HL-60 (cell line): ENCODE results near the gene AZU1.
A peak's percentile ranks its signal among the peaks of the same experiment; 100 is the strongest.

Source experiments
- DNase-seq, 2 experiments: peaks; one replicate each; pipeline ENCODE4 v3.0.0-alpha.2; 2010 to 2020; ENCODE audit warnings: low read depth in 1 of 2, low spot score in 1 of 2
- H3K27ac ChIP-seq: fragments of 250-450 bp; sonication (Bioruptor Pico); replicated peaks from 2 replicates; pipeline ENCODE4 v1.5.1; 2020; ENCODE audit warnings: mild to moderate bottlenecking, moderate library complexity
- H3K27me3 ChIP-seq: fragments of 250-450 bp; sonication (Bioruptor Pico); 2 replicates; pipeline ENCODE4 v1.5.1; 2021; ENCODE audit warnings: mild to moderate bottlenecking, moderate library complexity; ENCODE audit not compliant: insufficient read depth, poor library complexity, severe bottlenecking
- H3K4me3 ChIP-seq: replicated peaks from 2 replicates; pipeline ENCODE4 v1.5.1; 2011; ENCODE audit warnings: mild to moderate bottlenecking, control low read depth, low read length; ENCODE audit not compliant: insufficient read depth
- GABPA ChIP-seq: IDR thresholded peaks from 2 replicates; pipeline ENCODE4 v1.6.1; 2012; ENCODE audit warnings: low read depth
- POLR2AphosphoS5 ChIP-seq: IDR thresholded peaks from 2 replicates; pipeline ENCODE4 v1.6.1; 2012; ENCODE audit warnings: low read depth
- REST ChIP-seq: IDR thresholded peaks from 2 replicates; pipeline ENCODE4 v1.6.1; 2012; ENCODE audit warnings: low read depth; ENCODE audit not compliant: insufficient replicate concordance
- SPI1 ChIP-seq: IDR thresholded peaks from 2 replicates; pipeline ENCODE4 v1.6.1; 2012; ENCODE audit warnings: low read depth, mild to moderate bottlenecking, borderline replicate concordance
- TF ChIP-seq, protein P1 (sequence below): IDR thresholded peaks from one replicate; pipeline ENCODE4 v1.5.1; 2011; ENCODE audit warnings: low read length, control low read depth, inconsistent platforms; ENCODE audit not compliant: insufficient read depth

The AZU1 gene

DNA sequence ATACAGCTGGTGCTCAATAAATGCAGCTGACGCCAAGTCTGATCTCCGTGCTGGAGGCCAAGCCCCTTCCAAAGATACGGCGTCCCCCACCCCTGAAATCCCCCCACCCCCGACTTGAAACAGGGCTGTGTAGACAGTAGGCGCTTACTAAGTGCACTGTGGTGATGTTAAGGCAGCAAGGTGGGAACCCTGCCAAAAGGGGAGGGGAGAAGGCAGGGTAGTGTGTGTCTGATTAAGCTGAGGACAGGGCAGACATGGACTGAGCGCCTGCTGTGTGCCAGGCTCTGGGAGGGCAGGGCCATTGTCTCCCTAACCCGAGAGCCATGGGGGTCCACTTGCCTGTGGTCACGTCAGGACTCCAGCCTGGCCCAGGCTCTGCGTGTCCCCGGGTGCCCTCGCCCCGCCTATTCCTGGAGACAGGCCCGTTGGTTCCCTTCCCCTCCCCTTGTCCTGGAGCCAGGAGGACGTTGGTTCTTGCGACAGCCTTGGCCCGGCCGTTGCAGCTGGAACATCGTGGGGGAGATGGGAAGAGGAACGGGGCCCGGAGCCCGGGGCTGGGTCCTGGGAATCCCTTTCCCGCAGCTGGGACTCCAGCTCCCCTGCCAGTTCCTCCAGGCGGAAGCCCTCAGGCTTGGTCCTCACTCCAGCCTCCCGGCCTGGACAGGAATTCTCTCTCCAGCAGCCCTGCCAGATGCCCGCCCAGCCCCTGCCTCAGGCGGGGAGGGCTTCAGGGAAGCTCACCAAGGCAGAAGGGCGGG is 22.8 kb downstream of the AZU1 start:
- Histone ChIP-seq H3K27me3 (no peaks in the 10 kb centered on the region), H3K27ac (peak overlapping the region; percentile 77), H3K4me3 (peak overlapping the region; percentile 35)
- DNase-seq: peak; percentile 83 to 95
- TF ChIP-seq, protein P1, sequence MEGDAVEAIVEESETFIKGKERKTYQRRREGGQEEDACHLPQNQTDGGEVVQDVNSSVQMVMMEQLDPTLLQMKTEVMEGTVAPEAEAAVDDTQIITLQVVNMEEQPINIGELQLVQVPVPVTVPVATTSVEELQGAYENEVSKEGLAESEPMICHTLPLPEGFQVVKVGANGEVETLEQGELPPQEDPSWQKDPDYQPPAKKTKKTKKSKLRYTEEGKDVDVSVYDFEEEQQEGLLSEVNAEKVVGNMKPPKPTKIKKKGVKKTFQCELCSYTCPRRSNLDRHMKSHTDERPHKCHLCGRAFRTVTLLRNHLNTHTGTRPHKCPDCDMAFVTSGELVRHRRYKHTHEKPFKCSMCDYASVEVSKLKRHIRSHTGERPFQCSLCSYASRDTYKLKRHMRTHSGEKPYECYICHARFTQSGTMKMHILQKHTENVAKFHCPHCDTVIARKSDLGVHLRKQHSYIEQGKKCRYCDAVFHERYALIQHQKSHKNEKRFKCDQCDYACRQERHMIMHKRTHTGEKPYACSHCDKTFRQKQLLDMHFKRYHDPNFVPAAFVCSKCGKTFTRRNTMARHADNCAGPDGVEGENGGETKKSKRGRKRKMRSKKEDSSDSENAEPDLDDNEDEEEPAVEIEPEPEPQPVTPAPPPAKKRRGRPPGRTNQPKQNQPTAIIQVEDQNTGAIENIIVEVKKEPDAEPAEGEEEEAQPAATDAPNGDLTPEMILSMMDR: no peak
- peak; percentile 34; the same call in 1 of the 2 replicates for TF ChIP-seq SPI1
- peak; percentile 76; the same call in 1 of the 2 replicates for TF ChIP-seq POLR2AphosphoS5
- no peak for TF ChIP-seq GABPA
- no peak for TF ChIP-seq REST

DNA sequence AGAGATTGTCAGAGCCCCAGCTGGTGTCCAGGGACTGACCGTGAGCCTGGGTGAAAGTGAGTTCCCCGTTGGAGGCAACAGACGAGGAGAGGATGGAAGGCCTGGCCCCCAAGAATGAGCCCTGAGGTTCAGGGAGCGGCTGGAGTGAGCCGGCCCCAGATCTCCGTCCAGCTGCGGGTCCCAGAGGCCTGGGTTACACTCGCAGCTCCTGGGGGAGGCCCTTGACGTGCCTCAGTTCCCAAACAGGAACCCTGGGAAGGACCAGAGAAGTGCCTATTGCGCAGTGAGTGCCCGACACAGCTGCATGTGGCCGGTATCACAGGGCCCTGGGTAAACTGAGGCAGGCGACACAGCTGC is 23.3 kb downstream of the AZU1 start:
- DNase-seq: no peak
- Histone ChIP-seq H3K27me3 (no peaks in the 10 kb centered on the region), H3K27ac (peak overlapping the region; percentile 77), H3K4me3 (peak overlapping the region; percentile 35)
- TF ChIP-seq, protein P1: no peak
- TF ChIP-seq GABPA (no peak), SPI1 (no peak), REST (no peak), POLR2AphosphoS5 (no peak)

DNA sequence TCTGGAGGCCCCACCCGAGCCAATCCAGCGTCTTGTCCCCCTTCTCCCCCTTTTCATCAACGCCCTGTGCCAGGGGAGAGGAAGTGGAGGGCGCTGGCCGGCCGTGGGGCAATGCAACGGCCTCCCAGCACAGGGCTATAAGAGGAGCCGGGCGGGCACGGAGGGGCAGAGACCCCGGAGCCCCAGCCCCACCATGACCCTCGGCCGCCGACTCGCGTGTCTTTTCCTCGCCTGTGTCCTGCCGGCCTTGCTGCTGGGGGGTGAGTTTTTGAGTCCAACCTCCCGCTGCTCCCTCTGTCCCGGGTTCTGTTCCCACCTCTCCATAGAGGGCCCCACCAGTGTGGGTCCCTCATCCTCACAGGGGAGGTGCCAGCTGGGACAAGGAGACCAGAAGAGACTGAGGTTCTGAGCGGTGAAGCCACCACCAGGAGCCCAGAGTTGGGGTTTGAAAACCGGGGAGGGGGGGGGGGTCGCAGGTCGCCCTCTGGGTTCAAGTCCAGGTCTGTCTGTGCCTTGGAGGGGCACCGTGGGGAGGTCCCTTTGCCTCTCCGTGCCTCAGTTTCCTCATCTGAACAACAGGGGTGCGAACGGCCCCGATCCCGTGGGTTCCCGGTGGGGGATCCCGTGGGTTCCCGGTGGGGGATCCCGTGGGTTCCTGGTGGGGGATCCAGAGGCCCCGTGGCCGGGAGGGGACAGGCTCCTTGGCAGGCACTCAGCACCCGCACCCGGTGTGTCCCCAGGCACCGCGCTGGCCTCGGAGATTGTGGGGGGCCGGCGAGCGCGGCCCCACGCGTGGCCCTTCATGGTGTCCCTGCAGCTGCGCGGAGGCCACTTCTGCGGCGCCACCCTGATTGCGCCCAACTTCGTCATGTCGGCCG is 24.7 kb downstream of the AZU1 start, which contains the start of gene ELANE:
ELANE (plus strand) TSS at position 168 of the 878 bp plus-strand sequence; CDS start at position 194, 26 bp downstream.
- peak within 1 kb of the TSS; percentile 89 for H3K27ac ChIP-seq
- H3K27me3 ChIP-seq: no peaks in the 10 kb centered on the region
- peak within 1 kb of the TSS; percentile 70 for H3K4me3 ChIP-seq
- TF ChIP-seq, protein P1: no peak
- TF ChIP-seq REST: peak; percentile 26
- TF ChIP-seq POLR2AphosphoS5: peak; percentile 77
- TF ChIP-seq SPI1: peak; percentile 93
- no peak for TF ChIP-seq GABPA
- peak; percentile 70 to 72 for DNase-seq
